ENCODE measurements around the gene ORMDL1. TPM values are rescaled to one million over a fixed set of nuclear protein-coding genes. Genes with fewer than 3 reads are reported as not detected.
"Not testable (repeated sequence)": the region's sequence is repeated elsewhere in the genome, so short reads cannot be mapped to it uniquely, and the experiment has no call there.

Gene ORMDL1
- total and polyA plus RNA-seq, 8 donors, result 20.2 to 121 (median 27.7) TPM

- FAIRE-seq, result no peak
- H3K27ac ChIP-seq, result peak overlapping the region; percentile 63 to 88 (median 82)
- no peak for ATAC-seq
- H3K4me3 ChIP-seq, result peak overlapping the region; percentile 64 to 73 (median 70)
- no peaks in the 10 kb centered on the region for H3K27me3 ChIP-seq
- 0 to 1% methylated on average over 7 of the region's 7 CpGs for WGBS, 2 donors
- H3K4me1 ChIP-seq, result peaks cover 0 to 11% (median 9%) of the 10 kb centered on the region in 3 donors
- H3K36me3 ChIP-seq, result no peaks in the 10 kb centered on the region
- no peak for DNase-seq
- intact Hi-C loops (cut with DNase I), result no loop called here
- no peaks in the 10 kb centered on the region for H3K9me3 ChIP-seq
- no peak for TF ChIP-seq CTCF (IDR thresholded peaks at IDR 0.05)
Measured at GRCh38 chr2:189762229-189762550, 21.9 kb downstream of the ORMDL1 start.

- peak in 2 of 6 donors; percentile 18 to 37 for DNase-seq
- FAIRE-seq; H3K36me3 ChIP-seq; intact Hi-C loops (cut with DNase I); H3K9me3 ChIP-seq; H3K4me3 ChIP-seq; H3K27ac ChIP-seq; H3K27me3 ChIP-seq; ATAC-seq: not testable (repeated sequence)
- 96 to 97% methylated on average over 16 to 17 of the region's 19 CpGs for WGBS, 2 donors
- H3K4me1 ChIP-seq, result peaks cover 0 to 11% (median 9%) of the 10 kb centered on the region in 3 donors
Measured at GRCh38 chr2:189760154-189760553, 24.0 kb downstream of the ORMDL1 start.

GRCh38 chr2:189756311-189756952 lies 27.7 kb downstream of the ORMDL1 start:
- no peak for FAIRE-seq
- H3K4me3 ChIP-seq, result no peak overlapping the region
- no peak overlapping the region for H3K27ac ChIP-seq
- H3K9me3 ChIP-seq, result no peaks in the 10 kb centered on the region
- H3K36me3 ChIP-seq, result peaks cover 0 to 14% (median 0%) of the 10 kb centered on the region in 3 donors
- H3K4me1 ChIP-seq, result no peaks in the 10 kb centered on the region
- ATAC-seq, result no peak
- WGBS, 2 donors, result 89 to 91% methylated on average over 2 of the region's 2 CpGs
- no peak for DNase-seq
- intact Hi-C loops (cut with DNase I), result no loop called here
- H3K27me3 ChIP-seq, result no peaks in the 10 kb centered on the region
- TF ChIP-seq CTCF (IDR thresholded peaks at IDR 0.05), result no peak

GRCh38 chr2:189751080-189751658 lies 33.0 kb downstream of the ORMDL1 start:
- Histone ChIP-seq H3K4me1 (no peaks in the 10 kb centered on the region), H3K27me3 (no peaks in the 10 kb centered on the region), H3K27ac (no peak overlapping the region), H3K36me3 (peaks cover 0 to 15% (median 0%) of the 10 kb centered on the region in 3 donors), H3K9me3 (no peaks in the 10 kb centered on the region), H3K4me3 (no peak overlapping the region)
- intact Hi-C loops (cut with DNase I), result no loop called here
- TF ChIP-seq CTCF (IDR thresholded peaks at IDR 0.05), result peak in 3 of 4 donors; percentile 31 to 38 (median 32)
- ATAC-seq (peak in 3 of 4 donors; percentile 60 to 82 (median 77)), DNase-seq (peak in 2 of 6 donors; percentile 16 to 40), FAIRE-seq (no peak)
- WGBS, 2 donors, result 83% methylated on average over 10 of the region's 10 CpGs

- Histone ChIP-seq H3K4me3 (no peak overlapping the region), H3K4me1 (no peaks in the 10 kb centered on the region), H3K27me3 (no peaks in the 10 kb centered on the region), H3K27ac (no peak overlapping the region), H3K36me3 (no peaks in the 10 kb centered on the region), H3K9me3 (no peaks in the 10 kb centered on the region)
- no peak for TF ChIP-seq CTCF (IDR thresholded peaks at IDR 0.05)
- intact Hi-C loops (cut with DNase I), result no loop called here
- DNase-seq (no peak), FAIRE-seq (no peak), ATAC-seq (no peak)
- WGBS, 2 donors, result 72 to 88% methylated on average over 2 to 3 of the region's 3 CpGs
Measured at GRCh38 chr2:189729430-189729829, 54.7 kb downstream of the ORMDL1 start.
